ENCODE data around the gene CLTA. TPM values are rescaled to one million over a fixed set of nuclear protein-coding genes. Genes with fewer than 3 reads are reported as not detected.
"Not testable (repeated sequence)": the region's sequence is repeated elsewhere in the genome, so short reads cannot be mapped to it uniquely, and the experiment has no call there.

CLTA gene
- total RNA-seq, 1 donor from 2014 or later, result 155 TPM

DNA sequence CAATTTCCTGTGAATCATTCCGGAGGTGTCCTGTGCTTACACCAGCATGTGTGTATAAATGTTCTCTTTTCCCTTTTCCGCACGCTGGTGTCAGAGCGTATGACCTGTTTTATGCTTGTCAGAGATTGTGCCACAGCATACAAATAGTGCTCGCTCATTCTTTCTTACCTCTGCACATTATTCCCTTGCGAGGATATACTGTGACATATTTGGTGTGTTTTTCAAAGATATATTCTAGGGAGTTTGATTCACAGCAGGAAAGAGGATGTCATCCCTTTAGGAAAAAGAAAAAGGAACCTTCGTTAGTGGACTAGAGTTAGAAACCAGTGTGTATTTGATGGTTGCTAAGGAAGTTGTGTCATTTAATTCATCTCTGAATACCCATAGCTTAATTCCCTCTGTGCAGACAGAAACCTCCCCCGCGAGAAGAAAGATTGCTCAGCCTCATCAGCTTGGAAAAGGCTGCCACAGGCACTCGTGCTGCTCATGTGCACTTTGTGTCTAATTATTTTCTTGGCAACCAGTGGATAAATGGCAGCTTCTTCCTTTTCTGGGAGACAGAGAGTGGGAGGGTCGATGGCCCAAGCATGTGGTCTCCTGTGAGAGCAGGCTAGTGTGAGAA, 36.3 kb upstream of the CLTA start:
- intact Hi-C loops (cut with micrococcal nuclease), result loop anchor here (5.0 kb wide), 2 partner anchors 103 to 497 kb away; partner anchors contain the start of genes CCDC107, GNE and RMRP

DNA sequence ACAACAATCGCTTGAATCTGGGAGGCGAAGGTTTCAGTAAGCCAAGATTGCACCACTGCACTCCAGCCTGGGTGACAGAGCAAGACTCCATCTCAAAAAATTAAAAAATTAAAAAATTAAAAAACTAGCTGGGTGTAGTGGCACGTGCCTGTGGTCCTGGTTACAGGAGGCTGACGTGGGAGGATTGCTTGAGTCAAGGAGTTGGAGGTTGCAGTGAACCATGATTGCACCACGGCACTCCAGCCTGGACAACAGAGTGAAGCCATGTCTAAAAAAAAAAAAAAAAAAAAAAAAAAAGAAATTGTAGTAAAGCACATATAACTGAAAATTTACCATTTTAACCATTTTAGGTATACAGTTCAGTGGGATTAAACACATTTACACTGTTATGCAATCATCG, 34.6 kb upstream of the CLTA start:
- intact Hi-C loops (cut with micrococcal nuclease), result no loop called here

DNA sequence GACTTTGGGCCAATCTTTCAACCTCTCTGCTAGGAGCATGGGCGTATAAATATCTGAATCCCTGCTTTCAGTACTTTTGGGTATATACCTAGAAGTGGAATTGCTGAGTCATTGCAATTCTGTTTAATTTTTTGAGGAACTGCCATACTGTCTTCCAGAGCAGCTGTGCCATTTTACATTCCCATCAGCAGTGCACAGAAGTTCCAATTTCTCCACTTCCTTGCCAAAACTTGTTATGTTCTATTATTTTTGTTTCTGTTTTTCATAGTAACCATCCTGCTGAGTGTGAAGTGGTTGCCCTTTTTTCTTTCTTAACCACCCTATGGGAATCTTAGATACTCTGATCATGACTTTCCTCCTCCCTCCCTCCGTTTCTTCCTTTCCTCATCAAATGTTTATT, 32.6 kb upstream of the CLTA start:
- intact Hi-C loops (cut with micrococcal nuclease), result no loop called here

DNA sequence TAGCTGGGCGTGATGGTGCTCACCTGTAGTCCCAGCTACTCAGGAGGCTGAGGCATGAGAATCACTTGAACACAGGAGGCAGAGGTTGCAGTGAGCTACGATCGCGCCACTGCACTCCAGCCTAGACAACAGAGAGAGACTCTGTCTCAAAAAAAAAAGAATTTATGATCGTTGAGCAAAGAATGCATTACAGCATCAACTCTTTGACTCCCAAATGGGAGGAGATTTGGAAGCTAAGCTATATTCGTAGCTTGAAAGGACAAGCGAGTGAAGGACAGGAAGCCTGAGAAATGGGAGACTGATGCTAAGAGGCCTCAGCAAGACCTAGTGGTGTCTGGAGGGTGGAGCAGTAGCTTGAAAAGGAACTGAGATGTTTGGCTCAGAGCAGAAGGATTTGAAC, 31.8 kb upstream of the CLTA start:
- intact Hi-C loops (cut with micrococcal nuclease), result no loop called here

DNA sequence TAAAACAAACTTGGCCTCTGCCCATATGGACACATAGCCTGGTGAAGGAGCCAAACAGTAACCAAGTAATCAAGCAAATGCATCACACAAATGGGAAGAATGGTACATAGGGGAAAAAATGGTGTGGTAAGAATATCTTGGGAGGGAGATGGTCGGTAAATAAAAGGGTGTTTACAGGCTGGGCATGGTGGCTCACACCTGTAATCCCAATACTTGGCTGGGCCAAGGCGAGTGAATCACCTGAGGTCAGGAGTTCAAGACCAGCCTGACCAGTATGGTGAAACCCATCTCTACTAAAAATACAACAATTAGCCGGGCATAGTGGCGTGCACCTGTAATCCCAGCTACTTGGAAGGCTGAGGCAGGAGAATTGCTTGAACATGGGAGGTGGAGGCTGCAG, 31.2 kb upstream of the CLTA start:
- intact Hi-C loops (cut with micrococcal nuclease), result not testable (repeated sequence)

DNA sequence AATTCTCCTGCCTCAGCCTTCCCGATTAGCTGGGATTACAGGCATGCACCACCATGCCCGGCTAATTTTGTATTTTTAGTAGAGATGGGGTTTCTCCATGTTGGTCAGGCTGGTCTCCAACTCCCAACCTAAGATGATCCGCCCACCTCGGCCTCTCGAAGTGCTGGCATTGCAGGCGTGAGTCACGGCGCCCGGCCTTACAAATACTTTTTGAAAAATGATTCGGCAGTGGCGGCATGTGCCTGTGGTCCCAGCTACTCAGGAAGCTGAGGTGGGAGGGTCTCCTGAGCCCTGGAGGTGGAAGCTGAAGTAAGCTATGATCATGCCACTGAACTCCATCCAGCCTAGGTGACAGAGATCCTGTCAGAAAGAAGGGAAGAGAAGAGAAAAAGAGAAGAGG, 30.6 kb upstream of the CLTA start:
- intact Hi-C loops (cut with micrococcal nuclease), result not testable (repeated sequence)

DNA sequence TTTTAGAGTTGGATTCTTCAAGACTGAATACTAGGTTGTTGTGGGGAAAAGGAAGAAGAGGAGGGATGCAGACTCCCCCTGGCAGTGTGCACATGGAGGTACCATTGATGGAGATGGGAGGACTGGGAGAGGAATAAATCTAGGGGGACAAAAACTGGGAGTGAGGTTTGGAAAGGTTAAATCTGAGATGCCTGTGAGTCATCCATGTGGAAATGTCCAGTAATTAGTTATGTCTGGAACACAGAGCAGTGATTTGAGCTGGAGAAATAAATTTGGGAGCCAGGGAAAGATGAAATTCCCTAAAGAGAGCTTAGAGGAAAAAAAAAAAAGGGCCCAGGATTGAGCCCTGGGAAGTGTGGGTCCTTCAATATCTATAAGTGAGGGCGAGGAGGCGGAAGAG, 29.5 kb upstream of the CLTA start:
- intact Hi-C loops (cut with micrococcal nuclease), result no loop called here

DNA sequence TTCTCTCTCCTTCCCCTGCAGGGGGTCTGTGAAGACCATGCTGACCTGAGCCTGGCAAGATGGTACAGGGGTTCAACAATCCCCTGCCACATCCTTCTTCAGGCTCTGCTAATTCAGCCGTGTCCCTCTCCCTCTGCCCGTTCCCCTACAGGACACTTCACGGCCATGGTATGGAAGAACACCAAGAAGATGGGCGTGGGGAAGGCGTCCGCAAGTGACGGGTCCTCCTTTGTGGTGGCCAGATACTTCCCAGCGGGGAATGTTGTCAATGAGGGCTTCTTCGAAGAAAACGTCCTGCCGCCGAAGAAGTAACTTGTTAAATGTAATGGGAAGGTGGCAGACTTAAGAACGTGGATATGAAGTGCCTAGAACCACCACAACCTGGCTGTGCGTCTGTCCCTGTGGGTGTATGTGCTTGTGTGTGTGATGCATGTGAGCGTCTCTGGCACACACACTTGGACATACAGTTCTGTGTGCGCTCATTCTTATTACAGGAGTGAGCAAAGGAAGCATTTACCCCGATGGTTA, 28.4 kb upstream of the CLTA start:
- intact Hi-C loops (cut with micrococcal nuclease), result no loop called here

DNA sequence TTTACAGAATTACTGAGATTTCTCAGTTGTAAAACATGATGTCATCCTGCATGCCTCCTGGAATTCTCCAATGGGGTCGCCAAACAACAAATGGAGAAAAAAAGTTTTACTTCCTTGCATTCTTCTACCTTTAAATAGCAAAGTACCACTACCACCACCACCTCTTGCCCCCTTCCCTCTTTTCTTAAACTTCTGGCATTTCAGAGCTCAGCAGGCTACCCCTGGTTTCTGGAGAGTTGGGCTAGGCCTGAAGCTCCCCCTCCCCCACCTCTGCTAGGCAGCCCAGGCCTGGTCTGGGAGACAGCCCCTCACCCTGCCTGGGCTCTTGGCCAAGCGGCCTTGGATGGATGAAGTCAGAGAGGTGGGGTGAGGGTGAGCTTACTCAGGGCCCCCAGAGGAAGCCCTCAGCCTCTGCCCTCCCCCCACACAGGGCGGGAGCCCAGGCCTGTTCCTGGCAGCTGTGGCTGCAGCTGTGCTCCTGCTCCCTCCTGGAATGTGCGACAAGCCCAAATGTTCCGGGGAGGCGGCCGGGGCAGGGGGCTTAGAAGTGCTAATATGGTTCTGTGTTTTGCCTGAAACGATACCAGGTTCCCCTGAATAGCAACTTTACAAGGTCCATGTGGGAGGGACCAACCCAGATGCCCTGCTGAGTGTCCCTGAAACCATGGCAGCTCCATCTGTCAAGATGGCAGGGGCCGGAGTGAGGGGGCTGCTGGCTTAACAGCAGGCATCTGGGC, 27.5 kb upstream of the CLTA start:
- intact Hi-C loops (cut with micrococcal nuclease), result no loop called here

DNA sequence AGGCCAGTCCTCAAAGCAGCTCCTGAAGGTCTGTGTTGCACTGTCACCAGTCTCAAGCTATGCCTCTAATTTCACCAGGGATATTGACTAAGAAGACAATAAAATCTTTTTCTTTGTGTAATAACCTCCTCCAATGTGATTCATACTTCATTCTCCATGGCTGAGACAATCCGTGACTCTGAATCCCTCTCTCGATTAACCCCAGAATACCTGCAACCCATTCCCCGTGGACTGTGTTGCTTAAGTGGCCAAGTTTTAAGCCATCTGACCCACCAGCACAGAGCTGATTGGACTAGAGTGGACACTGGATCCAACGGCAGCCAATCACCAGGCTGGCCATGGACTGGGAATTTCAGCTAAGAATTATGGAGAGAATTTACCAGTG, 26.9 kb upstream of the CLTA start:
- intact Hi-C loops (cut with micrococcal nuclease), result no loop called here

DNA sequence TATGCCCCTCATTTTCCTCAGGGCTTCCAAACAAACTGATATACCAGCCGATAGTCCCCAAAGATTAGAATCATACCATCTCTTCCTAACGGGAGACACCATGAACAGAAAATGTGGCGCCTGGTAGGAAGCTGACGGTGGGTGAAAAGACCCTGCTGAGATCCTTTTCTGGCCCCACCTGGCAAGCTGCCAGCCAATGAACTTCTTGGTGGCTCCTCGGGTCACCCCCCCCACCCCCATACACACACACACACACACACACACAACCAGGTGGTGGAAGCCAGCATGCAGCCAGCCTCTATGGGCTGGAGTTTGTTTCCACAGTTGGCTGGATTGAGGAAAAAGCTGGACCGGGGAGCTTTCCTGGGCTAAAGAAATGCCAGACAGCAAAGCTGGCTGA, 26.3 kb upstream of the CLTA start:
- intact Hi-C loops (cut with micrococcal nuclease), result no loop called here

DNA sequence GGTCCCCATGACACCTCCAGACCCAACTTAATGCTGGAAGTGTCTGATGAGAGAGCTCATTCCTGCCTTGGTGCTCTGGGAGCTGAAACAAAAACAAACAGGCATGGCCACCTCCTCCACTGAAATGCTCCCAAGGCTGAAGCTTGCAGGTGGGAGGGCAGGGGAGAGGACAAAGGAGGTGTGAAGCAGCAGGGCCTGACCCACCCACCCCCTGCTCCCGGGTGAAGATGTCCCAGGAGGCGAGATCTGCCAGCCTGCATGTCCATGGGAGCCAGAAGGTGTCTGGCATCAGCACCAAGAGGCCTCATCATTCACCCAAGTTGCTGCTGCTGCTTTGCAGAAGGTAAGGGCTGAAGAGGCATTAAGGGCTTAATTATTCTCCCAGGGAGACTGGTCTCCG, 25.7 kb upstream of the CLTA start:
- intact Hi-C loops (cut with micrococcal nuclease), result no loop called here

DNA sequence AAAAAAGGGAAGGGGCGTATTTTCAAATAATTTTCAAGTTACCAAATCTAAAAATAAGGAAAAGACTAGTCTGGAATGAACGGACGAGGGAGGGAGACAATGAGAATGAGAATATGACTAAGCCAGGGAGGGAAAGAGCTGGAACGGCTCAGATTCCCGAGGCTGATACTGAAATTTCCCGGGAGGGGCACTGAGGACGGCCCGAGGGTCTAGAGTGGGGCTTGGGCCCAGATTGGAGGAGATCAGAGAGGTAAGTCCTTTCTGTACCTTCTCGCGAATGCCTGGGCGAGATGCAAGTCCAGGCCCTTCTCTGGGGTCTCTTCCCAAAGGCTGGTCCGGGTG, 24.9 kb upstream of the CLTA start:
- intact Hi-C loops (cut with micrococcal nuclease), result loop anchor here (1.0 to 2.0 kb wide), 6 partner anchors 14 to 210 kb away; partner anchors contain the start of genes GLIPR2 and RECK

DNA sequence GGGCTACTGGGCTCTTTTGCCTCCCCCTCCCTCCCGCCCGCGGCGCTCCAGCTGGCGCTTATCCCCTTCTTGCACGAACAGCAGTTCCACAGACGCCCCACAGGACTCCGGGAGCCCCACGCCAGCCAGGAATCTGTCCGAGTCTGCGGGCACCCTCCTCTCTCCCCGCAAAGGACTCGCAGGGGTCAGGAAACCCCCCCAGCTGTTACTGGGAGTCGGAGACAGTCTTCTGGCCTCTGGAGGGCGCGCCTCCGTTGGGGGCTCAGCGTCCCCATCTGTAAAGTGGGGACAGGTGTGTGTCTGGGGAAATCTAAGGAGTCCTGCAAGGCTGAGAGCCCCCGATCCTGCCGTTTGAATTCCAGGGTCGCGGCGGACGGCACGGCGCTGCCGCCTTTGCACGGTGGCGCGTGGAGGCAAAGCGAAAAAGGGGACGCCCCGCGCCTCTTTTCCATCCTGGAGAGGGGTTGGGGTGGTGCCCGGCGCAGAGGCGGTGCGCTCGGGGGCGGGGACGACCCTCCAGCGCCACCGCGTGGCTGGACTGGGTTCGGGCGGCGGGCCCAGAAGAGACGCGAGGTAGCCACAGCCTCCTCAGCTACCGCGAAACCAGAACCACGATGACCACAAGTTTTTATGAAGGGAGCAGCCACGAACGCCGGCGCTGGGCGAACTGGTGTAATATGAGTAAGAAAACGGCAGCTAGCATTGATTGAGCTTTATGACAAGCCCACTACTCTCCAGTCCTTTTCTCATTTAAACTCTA, 24.4 kb upstream of the CLTA start:
- intact Hi-C loops (cut with micrococcal nuclease), result loop anchor here (1.0 to 2.0 kb wide), 6 partner anchors 15 to 211 kb away; partner anchors contain the start of genes GLIPR2 and RECK

DNA sequence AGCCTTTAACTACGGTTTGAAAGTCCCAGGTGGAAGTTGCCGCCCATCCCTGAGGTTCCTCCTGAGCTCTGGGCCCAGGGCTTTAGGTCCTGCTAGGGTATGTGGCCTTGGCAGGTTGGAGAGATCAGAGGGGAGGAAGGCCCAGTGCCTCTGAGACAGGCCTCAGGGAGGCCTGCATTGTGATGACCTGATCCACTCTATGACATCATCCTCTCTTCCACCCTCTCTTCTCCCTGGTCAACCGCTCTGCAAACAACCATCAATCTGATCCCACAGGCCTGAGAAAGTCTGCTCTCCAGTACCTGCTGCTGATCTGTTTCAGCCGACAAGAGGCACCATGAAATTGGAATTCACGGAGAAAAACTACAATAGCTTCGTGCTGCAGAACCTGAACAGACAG, 21.6 kb upstream of the CLTA start, which contains the start of gene CCIN:
CCIN (plus strand) TSS at position 223 of the 400 bp plus-strand sequence; CDS start at position 338, 115 bp downstream.
- intact Hi-C loops (cut with micrococcal nuclease), result no loop called here

DNA sequence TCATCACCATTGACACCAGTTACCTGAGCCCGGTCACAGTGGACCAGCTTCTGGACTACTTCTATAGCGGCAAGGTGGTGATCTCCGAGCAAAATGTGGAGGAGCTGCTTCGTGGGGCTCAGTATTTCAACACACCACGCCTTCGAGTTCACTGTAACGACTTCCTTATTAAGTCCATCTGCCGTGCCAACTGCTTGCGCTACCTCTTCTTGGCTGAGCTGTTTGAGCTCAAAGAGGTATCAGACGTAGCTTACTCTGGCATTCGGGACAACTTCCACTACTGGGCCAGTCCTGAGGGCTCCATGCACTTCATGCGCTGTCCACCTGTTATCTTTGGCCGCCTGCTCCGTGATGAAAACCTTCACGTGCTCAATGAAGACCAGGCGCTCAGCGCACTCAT, 21.0 kb upstream of the CLTA start:
- intact Hi-C loops (cut with micrococcal nuclease), result no loop called here

DNA sequence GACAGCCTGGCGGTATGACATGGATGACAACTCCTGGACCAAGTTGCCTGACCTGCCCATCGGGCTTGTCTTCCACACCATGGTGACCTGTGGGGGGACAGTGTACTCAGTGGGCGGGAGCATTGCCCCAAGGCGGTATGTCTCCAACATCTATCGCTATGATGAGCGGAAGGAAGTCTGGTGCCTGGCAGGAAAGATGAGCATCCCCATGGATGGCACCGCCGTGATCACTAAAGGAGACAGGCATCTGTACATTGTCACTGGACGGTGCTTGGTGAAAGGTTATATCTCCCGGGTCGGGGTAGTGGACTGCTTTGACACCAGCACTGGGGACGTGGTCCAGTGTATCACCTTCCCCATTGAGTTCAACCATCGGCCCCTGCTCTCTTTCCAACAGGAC, 20.2 kb upstream of the CLTA start:
- intact Hi-C loops (cut with micrococcal nuclease), result no loop called here

DNA sequence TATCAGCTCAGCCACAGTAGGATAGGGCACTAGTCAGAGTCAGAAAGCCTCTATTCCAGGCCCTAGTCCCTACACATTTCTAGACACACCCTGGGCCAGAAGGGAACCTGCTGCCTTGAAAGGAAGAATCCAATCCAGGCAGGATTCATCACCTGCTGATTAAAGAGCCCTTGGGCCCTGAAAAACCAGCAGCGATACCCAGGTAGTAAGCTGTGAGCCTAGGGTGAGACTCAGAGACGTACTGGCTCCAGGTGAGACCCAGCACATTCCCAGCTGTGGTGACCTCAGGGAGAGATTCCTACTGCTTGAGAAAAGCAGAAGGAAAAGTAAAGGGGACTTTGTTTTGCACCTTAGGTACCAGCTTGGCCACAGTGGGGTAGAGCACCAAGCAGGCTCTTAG, 16.9 kb upstream of the CLTA start:
- intact Hi-C loops (cut with micrococcal nuclease), result no loop called here

DNA sequence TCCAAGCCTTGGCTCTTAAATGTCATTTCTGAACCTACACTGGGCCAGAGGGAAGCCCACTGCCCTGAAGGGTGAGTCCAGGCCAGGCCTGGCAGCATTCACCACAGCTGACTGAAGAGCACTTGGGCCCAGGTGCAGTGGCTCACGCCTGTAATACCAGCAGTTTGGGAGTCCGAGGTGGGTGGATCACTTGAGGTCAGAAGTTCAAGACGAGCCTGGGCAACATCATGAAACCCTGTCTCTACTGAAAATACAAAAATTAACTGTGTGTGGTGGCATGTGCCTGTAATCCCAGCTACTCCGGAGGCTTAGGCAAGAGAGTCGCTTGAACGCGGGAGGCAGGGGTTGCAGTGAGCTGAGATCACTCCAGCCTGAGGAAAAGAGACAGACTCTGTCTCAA, 16.4 kb upstream of the CLTA start:
- intact Hi-C loops (cut with micrococcal nuclease), result no loop called here

DNA sequence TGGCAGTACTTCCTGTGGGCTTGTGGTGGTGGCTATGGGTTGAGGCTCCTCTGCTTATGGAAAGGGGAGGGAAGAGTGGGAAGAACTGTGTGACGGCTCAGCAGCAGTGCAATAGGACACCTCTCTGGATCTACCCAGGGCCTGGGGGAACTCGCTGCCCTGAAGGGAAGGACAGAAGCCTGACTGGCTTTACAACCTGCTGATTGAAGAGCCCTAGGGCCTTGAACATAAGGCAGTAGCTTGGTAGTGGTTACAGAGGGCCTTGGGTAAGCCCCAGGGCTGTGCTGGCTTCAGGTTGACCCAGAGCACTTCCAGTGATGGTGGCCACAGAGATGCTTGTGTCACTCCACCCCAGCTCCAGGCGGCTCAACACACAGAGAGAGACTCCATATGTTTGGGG, 16.0 kb upstream of the CLTA start:
- intact Hi-C loops (cut with micrococcal nuclease), result no loop called here

DNA sequence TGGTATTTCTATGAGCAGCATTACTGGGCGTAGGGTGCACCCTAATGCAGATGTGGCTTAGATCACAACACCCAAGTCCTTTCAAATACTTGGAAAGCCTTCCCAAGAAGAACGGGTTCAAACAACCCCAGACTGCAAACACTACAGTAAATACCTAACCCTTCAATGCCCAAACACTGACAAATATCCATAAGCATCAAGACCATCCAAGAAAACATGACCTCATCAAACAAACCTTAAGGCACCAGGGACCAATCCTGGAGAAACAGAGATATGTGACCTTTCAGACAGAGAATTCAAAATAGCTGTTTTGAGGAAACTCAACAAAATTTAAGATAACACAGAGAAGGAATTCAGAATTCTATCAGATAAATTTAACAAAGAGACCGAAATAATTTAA, 15.5 kb upstream of the CLTA start:
- intact Hi-C loops (cut with micrococcal nuclease), result not testable (repeated sequence)

DNA sequence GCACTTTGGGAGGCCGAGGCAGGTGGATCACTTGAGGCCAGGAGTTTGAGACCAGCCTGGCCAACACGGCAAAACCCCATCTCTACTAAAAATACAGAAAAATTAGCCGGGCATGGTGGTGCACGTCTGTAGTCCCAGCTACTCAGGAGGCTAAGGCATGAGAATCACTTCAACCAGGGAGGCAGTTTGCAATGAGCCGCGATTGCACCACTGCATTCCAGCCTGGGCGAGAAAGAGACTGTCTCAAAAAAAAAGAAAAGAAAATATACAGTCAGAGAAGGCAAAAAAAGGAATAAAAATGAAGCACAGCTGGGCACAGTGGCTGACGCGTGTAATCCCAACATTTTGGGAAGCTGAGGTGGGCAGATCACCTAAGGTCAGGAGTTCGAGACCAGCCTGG, 14.2 kb upstream of the CLTA start:
- intact Hi-C loops (cut with micrococcal nuclease), result not testable (repeated sequence)
